Epithelial cell of esophagus (primary cell): Measurements from ENCODE around the gene SLC38A5.

ENCODE experiments used
- DNase-seq: peaks from one replicate; pipeline ENCODE4 v3.0.0; 2010; ENCODE audit warnings: low read depth
- H3K4me3 ChIP-seq: 2 replicates; pipeline ENCODE4 v1.5.1; 2011; ENCODE audit warnings: mild to moderate bottlenecking, low read length, control low read depth
- TF ChIP-seq, protein P1 (sequence below): IDR thresholded peaks from 2 replicates; pipeline ENCODE4 v1.5.1; 2011; ENCODE audit warnings: low read depth, mild to moderate bottlenecking, low read length, control low read depth, inconsistent platforms; ENCODE audit not compliant: insufficient read depth; ENCODE audit errors: missing control alignments

The SLC38A5 gene

GRCh38 chrX:48513670-48514069, 43.6 kb upstream of the SLC38A5 start:
- no peak for DNase-seq
- TF ChIP-seq, protein P1, sequence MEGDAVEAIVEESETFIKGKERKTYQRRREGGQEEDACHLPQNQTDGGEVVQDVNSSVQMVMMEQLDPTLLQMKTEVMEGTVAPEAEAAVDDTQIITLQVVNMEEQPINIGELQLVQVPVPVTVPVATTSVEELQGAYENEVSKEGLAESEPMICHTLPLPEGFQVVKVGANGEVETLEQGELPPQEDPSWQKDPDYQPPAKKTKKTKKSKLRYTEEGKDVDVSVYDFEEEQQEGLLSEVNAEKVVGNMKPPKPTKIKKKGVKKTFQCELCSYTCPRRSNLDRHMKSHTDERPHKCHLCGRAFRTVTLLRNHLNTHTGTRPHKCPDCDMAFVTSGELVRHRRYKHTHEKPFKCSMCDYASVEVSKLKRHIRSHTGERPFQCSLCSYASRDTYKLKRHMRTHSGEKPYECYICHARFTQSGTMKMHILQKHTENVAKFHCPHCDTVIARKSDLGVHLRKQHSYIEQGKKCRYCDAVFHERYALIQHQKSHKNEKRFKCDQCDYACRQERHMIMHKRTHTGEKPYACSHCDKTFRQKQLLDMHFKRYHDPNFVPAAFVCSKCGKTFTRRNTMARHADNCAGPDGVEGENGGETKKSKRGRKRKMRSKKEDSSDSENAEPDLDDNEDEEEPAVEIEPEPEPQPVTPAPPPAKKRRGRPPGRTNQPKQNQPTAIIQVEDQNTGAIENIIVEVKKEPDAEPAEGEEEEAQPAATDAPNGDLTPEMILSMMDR = no peak
- H3K4me3 ChIP-seq = no peak overlapping the region

DNA sequence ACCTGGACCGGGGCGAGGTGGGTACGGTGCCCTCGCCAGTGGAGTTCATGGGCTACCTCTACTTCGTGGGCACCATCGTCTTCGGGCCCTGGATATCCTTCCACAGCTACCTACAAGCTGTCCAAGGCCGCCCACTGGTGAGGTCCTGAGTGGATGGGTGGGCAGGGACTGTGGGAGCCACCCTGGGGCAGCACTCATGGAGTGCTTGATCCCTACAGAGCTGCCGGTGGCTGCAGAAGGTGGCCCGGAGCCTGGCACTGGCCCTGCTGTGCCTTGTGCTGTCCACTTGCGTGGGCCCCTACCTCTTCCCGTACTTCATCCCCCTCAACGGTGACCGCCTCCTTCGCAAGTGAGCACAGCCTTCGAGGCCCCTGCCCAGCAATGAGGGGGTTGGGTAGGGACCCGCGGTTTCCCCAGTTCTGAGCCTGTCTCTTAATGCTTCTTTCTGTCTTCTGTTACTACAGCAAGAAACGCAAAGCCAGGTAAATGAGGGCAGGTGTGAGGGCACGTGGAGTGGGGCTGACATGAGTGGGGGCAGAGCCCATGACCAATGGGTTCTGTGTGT, 42.4 kb upstream of the SLC38A5 start:
- TF ChIP-seq, protein P1 = no peak
- H3K4me3 ChIP-seq = no peak overlapping the region
- DNase-seq = no peak

DNA sequence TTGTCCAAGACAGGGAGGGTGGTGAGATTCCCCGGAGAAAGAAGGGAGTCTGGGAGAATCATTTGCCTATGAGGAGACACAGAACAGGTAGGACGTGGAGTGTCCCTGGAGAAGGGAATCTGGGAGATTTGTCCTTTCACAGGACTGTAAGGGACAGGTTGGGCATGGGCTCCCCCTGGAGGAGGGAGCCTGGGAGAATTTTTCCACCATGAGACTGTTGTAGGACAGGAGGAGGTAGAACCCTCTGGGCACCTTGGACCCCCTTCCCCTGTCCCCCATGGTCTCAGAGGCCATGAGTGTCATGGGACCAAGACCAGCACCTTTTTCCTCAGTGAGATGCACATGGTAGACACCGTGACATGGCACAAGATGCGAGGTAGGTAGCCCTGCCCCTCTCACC, 41.5 kb upstream of the SLC38A5 start:
- DNase-seq = no peak
- H3K4me3 ChIP-seq = no peak overlapping the region
- TF ChIP-seq, protein P1 = peak; percentile 51

DNA sequence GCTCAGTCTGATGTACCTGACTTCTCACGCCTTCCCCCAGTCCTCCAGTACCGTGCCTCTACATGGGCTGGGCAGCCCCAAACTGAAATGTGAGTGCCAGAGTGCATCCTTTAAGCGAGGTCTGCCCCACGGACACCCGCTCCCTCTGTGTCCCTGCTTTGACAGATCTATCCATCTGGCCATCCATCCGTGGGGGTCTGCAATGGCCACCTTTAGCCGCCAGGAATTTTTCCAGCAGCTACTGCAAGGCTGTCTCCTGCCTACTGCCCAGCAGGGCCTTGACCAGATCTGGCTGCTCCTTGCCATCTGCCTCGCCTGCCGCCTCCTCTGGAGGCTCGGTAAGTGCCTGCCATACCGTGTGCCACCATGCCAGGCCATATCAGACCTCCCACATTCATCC, 39.6 kb upstream of the SLC38A5 start:
- H3K4me3 ChIP-seq = peak overlapping the region; percentile 69
- TF ChIP-seq, protein P1 = no peak
- no peak for DNase-seq

DNA sequence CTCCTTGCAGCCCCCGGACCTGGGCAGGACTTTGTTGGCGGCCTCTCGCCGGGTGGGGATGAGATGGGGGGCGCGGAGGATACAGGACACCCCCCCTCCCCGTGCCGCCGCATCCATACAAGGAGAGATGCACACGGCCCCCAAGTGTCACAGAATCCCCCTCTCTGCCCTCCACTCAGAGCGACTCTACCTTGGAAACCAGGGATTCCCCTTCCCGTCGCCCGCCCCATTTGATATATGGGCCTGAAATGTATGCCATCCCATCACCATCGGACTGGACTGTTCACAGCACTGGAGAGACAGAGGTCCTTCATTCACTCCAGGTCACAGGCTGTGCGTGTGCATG, 39.2 kb upstream of the SLC38A5 start:
- H3K4me3 ChIP-seq = peak overlapping the region; percentile 69
- TF ChIP-seq, protein P1 = no peak
- DNase-seq = no peak

DNA sequence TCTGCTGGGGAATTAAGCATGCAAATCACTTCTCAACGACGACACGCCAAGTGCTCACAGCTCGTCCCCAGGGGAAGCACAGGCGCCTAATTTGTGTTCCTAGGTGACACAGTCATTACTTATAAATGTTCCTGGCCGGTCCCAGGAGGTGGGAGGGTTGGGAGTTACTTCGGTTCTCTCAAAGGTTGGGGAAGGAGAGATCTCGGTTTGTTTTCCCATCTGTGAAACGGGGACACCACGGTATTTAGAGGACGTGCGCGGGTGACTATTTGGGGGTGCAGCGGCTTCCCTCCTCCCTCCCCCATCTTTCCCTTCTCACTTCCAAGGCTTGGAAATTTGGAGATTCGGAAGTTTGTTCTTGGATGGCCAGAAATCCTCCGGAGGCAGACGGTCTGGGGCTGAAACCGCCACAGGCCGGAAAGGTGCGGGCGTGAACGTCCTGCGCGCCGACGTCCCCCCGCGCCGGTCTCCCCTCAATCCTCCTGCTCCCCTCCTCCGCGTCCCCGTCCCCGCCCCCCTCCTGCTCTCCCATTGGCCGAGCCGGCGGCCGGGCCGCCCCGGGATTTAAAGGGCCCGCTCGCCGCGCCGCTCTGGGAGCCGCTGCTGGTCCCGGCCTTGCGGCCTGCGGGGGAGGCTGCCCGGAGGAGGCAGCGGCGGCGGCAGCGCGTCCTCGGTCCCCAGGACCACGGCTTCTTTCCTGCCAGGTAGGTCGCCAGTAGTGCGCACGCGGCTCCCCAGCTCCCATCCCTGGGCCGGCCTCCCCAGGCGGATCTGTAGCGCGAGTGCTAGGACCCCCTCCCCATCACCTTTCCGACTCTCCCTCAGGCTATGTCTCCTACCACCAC, 38.6 kb upstream of the SLC38A5 start, which contains the start of gene PORCN:
PORCN (plus strand) TSS at position 593 of the 845 bp plus-strand sequence. CDS start 829 bp downstream, outside the sequence.
- DNase-seq = peak; percentile 68
- peak within 1 kb of the TSS; percentile 69 for H3K4me3 ChIP-seq
- TF ChIP-seq, protein P1 = no peak

GRCh38 chrX:48507246-48507645, 37.2 kb upstream of the SLC38A5 start:
- TF ChIP-seq, protein P1 = no peak

More at GRCh38 chrX:48507246-48507645, 37.2 kb upstream of the SLC38A5 start:
- DNase-seq = no peak
- H3K4me3 ChIP-seq = no peak overlapping the region
